RWPE1 (cell line): ENCODE results near the gene CDKN1A.
A peak's percentile ranks its signal among the peaks of the same experiment; 100 is the strongest.
"Not testable (repeated sequence)": the region's sequence is repeated elsewhere in the genome, so short reads cannot be mapped to it uniquely, and the experiment has no call there.

ENCODE experiments used
- CTCF ChIA-PET: fragments of 350-600 bp; sonication (Branson Sonifier 250); formaldehyde crosslinking; extraction: SDS; loops from one replicate; lab custom pipeline; 2021; lab: Yijun Ruan, JAX
- POLR2A ChIA-PET: fragments of 400-600 bp; formaldehyde crosslinking; extraction: SDS; loops from one replicate; lab custom pipeline; 2020; ENCODE audit warnings: antibody characterized with exemption; ENCODE audit not compliant: low non-redundant PET; lab: Yijun Ruan, JAX
- DNase-seq: peaks from one replicate; pipeline ENCODE4 v3.0.0; 2012; ENCODE audit warnings: low spot score
- H3K27ac ChIP-seq: fragments of 450-650 bp; 2 replicates; pipeline ENCODE4 v1.5.1; 2017
- TF ChIP-seq, protein P1 (sequence below): fragments of 450-650 bp; conservative IDR thresholded peaks from 2 replicates; pipeline ENCODE4 v1.5.1; 2017; ENCODE audit warnings: low read depth, mild to moderate bottlenecking

Gene CDKN1A

DNA sequence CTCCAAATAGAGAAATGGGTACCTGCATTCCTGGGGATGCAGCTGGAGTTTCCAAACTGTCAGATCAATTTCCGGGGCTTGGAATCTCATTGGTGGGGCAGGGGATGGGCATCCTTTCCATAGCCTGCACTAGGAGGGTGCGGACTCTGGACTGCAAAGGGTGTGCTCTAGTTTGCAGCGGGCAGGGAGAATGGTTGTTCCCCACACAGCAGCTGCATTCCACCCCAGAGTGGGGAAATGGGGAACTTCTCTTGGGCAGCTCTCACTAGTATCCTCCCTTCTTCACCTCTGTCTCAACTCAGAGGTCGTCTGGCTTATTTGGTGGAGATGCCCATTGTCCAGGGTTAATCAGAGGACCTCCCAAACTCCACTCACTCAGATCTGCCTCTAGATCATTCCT, 34.5 kb upstream of the CDKN1A start:
- CTCF ChIA-PET = interaction anchor here (0.6 to 0.7 kb wide), 2 partner anchors 55 to 122 kb away, joined by 3 read pairs; no protein-coding TSS in a partner anchor
- H3K27ac ChIP-seq = peak overlapping the region; percentile 76
- TF ChIP-seq, protein P1, sequence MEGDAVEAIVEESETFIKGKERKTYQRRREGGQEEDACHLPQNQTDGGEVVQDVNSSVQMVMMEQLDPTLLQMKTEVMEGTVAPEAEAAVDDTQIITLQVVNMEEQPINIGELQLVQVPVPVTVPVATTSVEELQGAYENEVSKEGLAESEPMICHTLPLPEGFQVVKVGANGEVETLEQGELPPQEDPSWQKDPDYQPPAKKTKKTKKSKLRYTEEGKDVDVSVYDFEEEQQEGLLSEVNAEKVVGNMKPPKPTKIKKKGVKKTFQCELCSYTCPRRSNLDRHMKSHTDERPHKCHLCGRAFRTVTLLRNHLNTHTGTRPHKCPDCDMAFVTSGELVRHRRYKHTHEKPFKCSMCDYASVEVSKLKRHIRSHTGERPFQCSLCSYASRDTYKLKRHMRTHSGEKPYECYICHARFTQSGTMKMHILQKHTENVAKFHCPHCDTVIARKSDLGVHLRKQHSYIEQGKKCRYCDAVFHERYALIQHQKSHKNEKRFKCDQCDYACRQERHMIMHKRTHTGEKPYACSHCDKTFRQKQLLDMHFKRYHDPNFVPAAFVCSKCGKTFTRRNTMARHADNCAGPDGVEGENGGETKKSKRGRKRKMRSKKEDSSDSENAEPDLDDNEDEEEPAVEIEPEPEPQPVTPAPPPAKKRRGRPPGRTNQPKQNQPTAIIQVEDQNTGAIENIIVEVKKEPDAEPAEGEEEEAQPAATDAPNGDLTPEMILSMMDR = no peak
- POLR2A ChIA-PET = no interaction called here
- no peak for DNase-seq

DNA sequence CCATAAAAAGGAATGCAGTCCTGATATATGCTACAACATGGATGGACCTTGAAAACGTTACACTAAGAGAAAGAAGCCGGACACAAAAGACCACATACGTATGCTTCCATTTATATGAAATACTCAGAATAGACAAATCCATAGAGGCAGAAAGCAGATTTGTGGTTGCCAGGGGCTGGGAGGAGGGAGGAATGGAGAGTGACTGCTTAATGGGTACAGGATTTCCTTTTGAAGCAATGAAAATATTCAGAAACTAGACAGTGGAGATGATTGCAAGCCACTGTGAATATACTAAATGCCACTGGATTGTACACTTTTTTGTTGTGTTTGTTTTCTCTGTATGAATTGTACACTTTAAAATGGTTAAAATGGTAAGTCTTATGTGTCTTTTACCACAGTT, 29.4 kb upstream of the CDKN1A start:
- TF ChIP-seq, protein P1 = no peak
- ChIA-PET CTCF (no interaction called here), POLR2A (no interaction called here)
- H3K27ac ChIP-seq = no peak overlapping the region
- no peak for DNase-seq

DNA sequence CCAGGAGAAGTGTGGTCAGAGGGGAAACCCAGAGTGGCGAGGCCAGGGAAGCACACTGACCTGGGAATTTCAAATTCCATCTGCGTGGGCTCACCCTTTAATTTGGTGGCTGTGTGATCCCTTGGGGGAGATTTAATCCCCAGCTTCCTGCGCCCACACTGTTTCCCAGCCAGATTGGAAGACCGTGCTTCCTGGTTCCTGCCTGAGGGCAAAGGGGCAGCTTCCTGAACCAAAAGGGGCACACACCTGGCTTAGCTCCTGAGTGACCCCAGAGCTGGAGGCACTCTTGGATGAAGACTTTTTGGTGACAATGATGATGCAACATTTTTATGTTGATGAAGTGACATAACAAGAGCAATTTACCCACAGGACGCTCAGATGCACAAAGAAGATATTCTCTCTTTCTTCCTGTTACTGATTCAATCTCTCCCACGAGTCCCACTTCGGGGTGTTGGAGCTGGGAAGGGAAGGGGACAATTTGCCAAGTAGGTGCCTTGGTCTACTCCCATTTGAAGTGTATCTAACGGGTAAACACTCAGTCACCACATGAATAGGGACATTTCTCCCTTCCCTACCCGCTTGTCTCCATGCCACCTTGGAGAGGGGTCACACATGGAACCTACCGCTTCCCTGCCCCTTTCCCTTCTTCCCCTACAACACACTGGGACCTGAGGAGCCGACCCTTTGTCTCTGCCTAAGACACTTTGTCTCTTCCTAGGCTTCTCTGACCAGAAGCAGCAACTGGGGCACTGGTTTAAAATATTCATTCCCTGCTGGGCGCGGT, 28.6 kb upstream of the CDKN1A start:
- no peak for DNase-seq
- ChIA-PET POLR2A (no interaction called here), CTCF (interaction anchor here (0.6 kb wide), 1 partner anchor 133 kb away, joined by 3 read pairs; no protein-coding TSS in a partner anchor)
- no peak overlapping the region for H3K27ac ChIP-seq
- TF ChIP-seq, protein P1 = no peak

DNA sequence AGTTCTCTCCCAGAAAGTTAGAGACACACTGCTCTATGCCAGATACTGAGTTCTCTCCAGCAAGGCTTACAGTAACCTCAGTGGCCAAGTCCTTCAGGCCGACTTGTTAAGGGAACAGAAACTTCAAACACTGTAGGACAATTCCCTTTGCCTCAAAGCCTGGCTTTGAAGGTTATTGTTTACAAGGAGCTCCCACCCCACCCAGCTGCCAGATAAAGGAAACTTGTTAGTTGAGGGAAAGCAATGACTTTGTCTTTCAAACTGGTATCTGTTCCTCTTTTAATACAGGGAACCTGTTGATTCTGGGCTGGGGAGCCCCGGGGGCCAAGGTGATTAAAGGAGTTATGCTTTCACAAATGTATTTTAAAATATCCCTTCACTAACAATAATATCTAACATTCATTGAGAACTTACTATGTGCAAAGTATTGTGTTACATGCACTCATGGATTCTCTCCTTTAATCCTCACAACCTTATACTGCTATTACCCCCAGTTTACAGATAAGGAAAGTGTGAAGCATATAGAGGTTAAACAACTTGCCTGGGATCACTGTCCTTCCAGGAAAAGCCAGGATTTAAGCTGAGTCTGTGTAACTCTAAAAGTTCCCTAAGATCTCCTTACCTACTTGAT, 27.6 kb upstream of the CDKN1A start:
- DNase-seq = no peak
- H3K27ac ChIP-seq = no peak overlapping the region
- CTCF ChIA-PET = interaction anchor here (0.6 kb wide), 1 partner anchor 141 kb away, joined by 3 read pairs; no protein-coding TSS in a partner anchor
- TF ChIP-seq, protein P1 = no peak
- POLR2A ChIA-PET = no interaction called here

DNA sequence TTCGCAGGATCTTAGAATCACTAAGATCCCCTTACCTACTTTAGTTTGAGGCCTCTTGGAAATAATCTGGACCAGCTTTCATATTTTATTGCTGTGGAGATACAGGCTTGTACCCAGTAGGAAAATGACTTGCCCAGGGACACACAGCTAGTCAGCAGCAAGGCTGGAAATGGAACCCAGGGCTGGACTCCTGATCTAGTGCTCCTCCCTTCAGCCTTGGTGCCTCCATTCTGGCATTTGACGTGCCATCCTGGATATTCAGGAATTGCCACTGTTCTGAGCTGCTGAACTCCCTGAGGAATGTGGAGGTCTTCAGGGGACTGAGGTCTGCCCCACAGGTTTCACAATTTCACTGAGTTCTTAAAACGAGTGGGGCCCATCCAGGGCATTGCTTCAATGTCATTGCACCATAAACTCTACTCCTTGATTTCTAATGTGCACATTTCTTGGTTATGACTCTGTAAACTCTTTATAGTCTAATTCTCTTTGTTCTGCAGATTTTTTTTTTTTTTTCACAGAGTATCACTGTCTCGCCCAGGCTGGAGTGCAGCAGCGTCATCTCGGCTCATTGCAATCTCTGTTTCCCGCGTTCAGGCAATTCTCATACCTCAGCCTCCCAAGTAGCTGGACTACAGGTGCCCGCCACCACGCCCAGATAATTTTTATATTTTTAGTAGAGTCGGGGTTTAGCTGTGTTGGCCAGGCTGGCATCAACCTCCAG, 26.7 kb upstream of the CDKN1A start:
- TF ChIP-seq, protein P1 = no peak
- H3K27ac ChIP-seq = no peak overlapping the region
- CTCF ChIA-PET = no interaction called here
- DNase-seq = no peak
- POLR2A ChIA-PET = no interaction called here

DNA sequence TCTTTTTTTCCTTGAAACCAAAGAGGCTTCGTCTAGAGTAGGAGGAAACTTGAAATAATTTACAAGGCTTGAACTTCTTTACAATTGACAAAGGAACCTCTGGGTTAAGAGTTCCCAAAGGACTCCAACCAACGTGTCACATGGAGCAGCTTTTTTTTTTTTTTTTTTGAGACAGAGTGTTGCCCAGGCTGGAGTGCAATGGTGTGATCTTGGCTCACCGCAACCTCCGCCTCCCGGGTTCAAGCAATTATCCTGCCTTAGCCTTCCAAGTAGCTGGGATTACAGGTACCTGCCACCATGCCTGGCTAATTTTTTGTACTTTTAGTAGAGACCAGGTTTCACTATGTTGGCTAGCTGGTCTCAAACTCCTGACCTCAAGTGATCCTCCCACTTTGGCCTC, 24.0 kb upstream of the CDKN1A start:
- POLR2A ChIA-PET, H3K27ac ChIP-seq, DNase-seq: not testable (repeated sequence)
- CTCF ChIA-PET = interaction anchor here (1.0 to 1.2 kb wide), 2 partner anchors 9 to 31 kb away, joined by 3 read pairs; no protein-coding TSS in a partner anchor
